HG02623 (cell line): ENCODE data around the gene NRG3.

Experiments used
- ATAC-seq: cut with Tn5 transposase; IDR thresholded peaks from one replicate; pipeline ENCODE4 v1.9.1; 2021; ENCODE audit warnings: moderate library complexity; ENCODE audit not compliant: unreplicated experiment

NRG3 gene

DNA sequence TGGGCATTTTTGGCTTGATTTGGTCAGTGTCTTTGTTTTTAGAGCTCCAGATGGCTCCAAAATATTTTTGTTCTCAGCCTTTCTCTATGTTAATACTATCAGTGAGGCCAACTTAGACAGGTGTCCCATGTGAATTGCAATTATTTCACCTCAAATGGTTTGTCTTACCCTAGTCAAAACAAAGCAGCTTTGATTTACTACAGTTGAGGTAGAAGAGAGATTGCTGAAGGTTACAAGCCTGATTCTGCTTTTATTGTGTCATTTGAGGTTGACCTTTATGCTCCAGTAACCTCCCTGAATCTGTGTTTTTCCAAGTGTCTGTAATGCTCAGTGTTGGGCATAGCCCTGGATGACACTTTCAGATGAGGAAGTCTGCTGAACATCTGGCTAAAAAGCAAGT, 882.9 kb downstream of the NRG3 start:
- ATAC-seq: no peak

- ATAC-seq: no peak
Measured at GRCh38 chr10:82759050-82759449, 884.1 kb downstream of the NRG3 start.

DNA sequence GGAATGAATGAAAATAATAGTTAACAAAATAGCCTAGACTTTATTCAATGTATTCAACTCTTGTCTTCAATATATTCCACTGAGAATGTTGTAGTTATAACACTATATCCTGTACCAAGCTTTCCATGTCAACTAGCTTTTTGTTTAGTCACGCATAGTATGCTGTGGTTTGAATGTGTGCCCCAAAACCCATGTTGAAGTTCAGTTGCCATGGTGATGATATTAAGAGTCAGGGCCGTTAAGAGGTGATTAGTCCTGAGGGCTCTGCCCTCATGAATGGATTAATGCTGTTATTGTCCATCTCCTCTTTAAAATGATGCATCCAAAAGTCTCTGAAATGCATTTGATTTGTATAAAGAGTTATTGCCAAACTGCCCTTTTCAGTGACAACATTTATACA, 887.6 kb downstream of the NRG3 start:
- no peak for ATAC-seq

DNA sequence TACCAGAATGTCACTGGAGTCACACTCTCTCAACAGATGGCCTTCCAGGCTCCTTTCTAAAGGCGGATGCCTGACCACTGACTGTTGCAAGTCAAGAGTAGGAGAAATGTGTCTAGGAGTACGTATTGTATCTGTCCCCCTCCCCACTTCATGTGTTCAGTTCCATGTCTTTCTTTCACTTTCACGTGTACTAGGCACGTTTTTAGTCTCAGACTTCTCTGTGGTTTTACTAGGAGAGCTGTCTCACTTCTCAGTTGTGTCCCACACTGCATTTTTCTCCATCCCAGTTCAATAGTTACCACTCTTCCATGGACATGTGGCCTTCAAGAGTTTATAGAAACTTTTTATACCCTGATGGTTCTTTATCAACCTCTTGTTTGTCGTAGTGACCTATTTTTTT, 893.0 kb downstream of the NRG3 start:
- no peak for ATAC-seq

GRCh38 chr10:82778908-82779307, 903.9 kb downstream of the NRG3 start:
- no peak for ATAC-seq

- no peak for ATAC-seq
Measured at GRCh38 chr10:82796510-82796909, 921.5 kb downstream of the NRG3 start.

- ATAC-seq: no peak
Measured at GRCh38 chr10:82801289-82801688, 926.3 kb downstream of the NRG3 start.

DNA sequence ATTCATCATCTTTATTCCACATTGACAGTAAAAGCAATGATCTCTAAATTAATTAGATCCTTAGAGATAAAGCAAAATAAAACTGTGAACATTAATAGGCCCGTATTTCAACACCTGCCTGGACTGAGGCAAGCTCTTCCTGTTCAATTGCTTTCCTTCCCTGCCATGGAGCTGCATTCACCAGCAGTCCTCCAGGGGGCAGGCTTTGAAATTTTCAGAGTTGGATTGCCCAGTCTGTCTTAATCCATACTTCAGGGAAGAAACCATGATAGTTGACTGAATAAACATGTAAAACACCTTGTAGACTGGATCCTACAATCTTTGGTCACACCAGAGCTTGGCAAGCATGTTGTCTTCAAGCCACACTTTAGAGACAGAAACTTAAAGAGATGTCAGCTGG, 936.6 kb downstream of the NRG3 start:
- ATAC-seq: peak; percentile 75

- no peak for ATAC-seq
Measured at GRCh38 chr10:82813856-82814255, 938.9 kb downstream of the NRG3 start.

DNA sequence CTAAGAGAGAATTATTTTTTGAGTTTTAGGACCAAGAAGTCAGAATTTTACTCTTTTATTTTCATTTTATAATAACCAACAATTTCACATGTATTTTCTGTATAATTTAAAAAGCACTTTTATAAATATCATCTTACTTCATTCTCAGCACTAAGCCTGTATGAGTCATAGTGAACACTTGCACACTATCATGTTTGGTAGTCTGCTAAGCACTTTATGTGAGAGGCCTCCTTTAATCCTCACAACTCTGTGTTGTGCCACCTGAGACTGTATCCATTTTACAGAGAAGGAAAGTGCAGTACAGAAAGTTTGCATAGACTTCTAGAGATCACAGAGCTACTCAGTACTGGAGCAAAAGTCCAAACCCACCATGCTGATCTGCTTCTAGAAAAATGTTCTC, 939.6 kb downstream of the NRG3 start:
- no peak for ATAC-seq

- no peak for ATAC-seq
Measured at GRCh38 chr10:82815680-82816079, 940.7 kb downstream of the NRG3 start.

GRCh38 chr10:82817676-82818422, 942.9 kb downstream of the NRG3 start:
- no peak for ATAC-seq

GRCh38 chr10:82821043-82821442, 946.0 kb downstream of the NRG3 start:
- no peak for ATAC-seq

- no peak for ATAC-seq
Measured at GRCh38 chr10:82826132-82826531, 951.1 kb downstream of the NRG3 start.

- ATAC-seq: no peak
Measured at GRCh38 chr10:82827901-82828300, 952.9 kb downstream of the NRG3 start.

- no peak for ATAC-seq
Measured at GRCh38 chr10:82847242-82847641, 972.2 kb downstream of the NRG3 start.

- ATAC-seq: no peak
Measured at GRCh38 chr10:82850191-82850590, 975.2 kb downstream of the NRG3 start.

DNA sequence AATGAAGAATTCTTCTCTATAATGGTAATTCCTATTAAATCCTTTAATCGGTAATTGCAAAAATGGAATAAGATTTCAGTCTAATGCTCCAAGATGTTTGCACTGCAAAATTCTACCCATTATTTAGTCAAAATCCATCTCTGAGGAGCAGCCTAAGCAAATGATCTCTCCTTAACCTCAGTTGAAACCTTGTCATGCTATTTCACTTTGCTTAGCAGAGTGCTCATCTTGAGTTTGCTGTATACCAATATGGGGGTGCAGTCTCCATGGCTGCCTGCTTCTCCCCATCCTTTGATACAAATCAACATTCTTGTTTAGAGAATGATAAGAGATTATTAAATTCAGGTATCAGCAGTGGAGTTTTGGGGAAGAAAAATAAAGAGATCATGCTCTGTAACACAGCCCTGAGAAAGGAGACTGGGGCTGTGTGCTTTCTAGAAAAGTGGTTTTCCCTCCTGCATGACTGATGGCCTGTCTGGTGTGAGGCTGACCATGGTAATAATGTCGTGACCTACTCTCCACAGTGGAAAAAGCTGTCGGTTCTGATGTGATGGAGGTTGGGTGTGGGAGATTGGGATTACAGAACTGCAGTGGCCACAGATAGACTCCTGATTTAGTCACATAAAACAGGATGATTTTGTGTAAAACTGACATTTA, 982.1 kb downstream of the NRG3 start:
- ATAC-seq: no peak

- ATAC-seq: no peak
Measured at GRCh38 chr10:82861889-82862288, 986.9 kb downstream of the NRG3 start.

DNA sequence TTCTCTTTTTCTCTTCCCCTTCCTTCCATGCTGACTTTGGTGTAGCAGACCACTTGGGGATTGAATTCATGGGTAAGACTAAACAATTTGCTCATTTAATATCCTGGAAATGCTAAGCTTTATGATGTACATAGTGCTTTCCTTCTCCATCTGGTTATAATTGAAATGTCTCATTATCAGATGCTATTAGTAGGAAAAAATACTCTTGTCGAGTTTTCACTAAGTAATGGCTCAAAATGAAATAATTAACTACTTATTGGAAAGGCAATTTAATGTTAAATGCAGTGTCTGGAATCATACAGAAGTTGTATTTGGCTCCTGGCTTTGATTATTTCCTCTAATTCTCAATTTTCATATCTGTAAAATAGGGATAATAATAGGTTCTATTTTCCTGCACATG, 990.4 kb downstream of the NRG3 start:
- no peak for ATAC-seq

DNA sequence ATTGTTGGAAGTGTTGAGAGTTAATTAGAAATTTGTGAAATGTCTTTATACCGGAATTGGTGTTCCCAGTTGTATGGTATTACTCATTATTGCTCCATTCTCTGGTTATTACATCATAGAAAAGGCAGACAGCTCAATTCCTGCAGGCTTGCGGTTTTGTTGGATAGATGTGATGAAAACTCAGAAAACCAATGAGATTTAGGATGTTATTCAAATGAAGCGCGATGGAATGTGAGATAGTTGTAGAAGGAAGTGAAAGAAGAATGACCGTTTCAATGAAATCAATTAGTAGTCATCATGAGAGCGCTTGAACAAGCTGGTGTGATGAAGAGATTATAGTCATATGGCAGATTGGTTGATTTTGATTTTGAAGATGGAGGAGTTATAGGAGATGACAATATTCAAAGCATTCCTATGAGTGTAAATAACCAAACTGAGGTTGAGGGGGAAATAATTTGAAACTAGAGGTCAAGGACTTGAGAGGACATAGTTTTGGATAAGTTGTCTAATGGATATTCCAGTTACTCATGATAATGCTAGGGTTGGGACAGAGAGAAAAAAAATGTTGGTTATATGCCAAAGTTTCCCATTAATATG, 991.5 kb downstream of the NRG3 start:
- no peak for ATAC-seq

DNA sequence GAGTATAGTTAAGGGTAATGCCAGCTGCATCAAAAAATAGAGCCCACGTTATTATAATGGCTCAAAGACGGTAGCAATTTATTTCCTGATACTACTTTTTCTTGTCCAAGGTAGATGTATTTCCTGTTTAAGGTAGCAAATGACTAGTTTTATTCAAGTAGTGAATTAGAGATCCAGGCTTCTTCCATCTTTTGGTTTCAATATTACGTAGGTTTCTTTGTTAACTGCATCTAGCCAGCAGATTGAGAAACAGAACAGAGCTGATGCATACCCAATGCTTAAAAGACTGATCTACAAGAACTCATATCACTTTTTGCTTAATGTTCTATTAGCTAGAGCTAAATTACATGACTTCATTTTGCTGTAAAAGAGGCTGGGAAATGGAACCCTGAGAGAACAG, 992.1 kb downstream of the NRG3 start:
- no peak for ATAC-seq
